Measurements from ENCODE around the gene SHISA6.

Gene SHISA6

DNA sequence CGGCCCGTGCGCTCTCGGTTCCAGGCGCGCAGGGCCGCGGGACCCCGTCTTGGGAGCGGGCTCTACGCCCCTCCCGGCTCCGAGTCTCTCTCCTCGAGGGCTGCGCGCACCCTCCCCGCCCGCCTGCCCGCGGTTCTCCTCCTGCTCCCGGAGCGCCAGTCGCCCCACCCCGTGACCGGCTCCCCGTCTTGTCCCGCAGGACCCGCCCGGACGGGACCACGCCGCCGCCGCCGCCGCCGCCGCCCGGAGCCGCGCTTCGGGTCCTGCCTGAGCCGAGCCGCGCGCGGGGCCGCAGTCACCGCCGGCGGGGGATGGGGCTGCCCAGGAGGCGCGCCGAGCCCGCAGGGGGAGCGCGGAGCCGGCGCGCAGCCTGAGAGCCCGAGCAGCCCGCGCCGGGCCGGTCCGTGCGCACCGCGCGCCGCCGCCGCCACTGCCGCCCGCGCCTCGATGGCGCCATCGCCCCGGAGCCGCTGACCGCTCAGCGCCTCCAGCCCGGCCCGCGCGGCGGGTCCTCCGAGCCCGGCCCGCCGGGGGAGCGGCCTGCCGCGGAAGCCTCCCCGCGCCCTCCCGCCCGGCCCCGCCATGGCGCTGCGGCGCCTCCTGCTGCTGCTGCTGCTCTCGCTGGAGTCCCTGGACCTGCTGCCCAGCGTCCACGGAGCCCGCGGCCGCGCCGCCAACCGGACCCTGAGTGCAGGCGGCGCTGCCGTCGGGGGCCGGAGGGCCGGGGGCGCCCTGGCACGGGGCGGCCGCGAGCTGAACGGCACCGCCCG lies at the start of gene SHISA6:
Gene SHISA6, plus strand, starts transcription at position 373 of the 770 bp plus-strand sequence.
- no peak within 1 kb of the TSS for H3K27ac ChIP-seq
- DNase-seq (ENCODE audit: low read depth, low spot score): no peak

DNA sequence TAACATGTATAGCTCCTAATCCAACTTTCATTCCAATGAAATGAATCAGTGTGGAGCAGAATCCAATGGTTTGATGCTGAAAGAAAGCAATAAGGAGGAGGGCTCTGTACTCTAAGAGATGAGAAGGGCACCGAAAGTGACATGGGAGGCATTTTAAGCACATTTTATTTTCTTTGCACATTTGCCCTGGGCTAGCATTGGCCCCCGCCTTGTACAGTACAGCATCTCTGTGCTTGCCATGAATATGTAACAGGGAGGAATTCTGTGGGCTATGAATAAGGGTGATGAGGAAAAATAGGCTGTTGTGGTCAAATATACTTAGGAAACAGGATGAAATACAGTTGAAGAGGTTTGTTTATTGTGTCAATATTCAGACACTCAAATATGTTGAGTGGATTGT lies 45.2 kb upstream of the SHISA6 start:
- H3K27ac ChIP-seq: no peak overlapping the region
- no peak for DNase-seq (ENCODE audit: low read depth, low spot score)

DNA sequence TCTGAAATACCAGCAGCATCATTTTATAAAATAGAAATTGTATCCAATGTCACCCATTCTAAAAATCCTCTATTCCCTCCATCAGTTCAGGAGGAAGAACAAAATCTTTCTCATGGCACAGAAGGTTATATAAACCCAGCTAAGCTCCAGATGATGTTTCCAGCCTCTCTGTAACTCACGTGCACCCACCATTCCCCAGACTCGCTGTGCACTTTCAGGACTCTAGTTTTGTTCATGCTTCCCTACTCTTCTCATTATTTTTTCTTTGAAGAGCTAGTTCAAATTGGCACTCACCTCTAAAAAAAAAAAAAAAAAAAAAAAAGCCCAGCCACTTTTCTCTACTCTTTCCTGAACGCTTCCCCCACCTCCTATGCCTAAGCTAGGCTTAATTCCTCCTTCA lies 36.0 kb upstream of the SHISA6 start:
- H3K27ac ChIP-seq: no peak overlapping the region
- no peak for DNase-seq (ENCODE audit: low read depth, low spot score)

DNA sequence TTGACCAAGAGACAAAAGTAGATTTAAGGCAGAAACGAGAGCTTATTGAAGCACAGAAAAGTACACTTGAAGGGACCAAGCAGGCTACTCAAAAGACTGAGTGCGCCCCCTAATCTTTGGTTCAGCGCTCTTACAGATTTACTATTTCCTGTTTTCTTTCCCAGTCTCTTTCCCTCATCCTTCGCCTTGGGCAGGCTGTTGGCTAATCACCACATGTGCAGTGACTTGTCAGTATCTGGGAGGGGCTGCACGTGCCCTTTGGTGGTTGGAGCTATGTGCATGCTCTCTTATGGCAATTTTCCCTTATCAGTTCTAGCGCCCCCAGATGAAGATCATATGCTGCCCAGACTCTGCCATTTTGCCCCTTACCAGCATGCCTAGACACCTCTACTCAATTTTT lies 35.4 kb upstream of the SHISA6 start:
- no peak for DNase-seq (ENCODE audit: low read depth, low spot score)
- H3K27ac ChIP-seq: no peak overlapping the region

DNA sequence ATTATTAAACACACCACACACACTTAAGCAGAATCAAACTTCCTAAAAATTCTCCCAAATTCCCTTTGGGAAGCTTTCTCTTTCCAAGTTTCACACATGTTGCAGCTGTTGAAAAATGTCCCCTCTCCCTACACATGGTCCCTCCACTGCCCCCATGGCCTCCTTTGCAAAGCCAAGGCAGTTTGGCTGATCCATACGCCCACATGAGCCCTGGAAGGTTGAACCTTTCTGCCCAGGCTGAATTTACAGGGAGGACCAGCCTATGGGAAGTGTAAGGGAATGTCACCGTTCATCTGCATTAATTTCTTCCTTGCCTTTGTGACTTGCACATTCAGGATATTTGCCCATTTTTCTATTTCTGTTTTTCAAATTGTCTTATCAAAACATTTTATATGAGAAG lies 31.1 kb upstream of the SHISA6 start:
- DNase-seq (ENCODE audit: low read depth, low spot score): no peak
- no peak overlapping the region for H3K27ac ChIP-seq

DNA sequence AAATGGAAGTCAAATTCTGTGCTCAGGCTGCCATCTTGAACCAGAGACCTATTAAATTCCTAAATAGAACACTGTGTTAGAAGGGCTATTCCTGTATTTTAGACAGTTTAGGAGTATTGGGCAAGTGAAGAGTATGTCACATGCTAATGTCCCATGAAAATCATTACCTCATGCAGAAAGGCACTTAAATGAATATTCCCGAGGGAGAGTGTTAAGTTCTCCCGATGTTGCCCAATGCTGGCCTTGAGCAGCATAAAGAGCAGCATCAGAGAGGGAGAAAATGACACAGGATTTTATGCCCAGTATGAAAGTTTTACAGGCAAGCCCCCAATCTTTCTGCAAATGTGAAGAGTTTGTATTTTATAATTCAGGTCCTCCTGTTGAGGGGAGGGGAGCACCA lies 28.2 kb upstream of the SHISA6 start:
- H3K27ac ChIP-seq: no peak overlapping the region
- no peak for DNase-seq (ENCODE audit: low read depth, low spot score)

DNA sequence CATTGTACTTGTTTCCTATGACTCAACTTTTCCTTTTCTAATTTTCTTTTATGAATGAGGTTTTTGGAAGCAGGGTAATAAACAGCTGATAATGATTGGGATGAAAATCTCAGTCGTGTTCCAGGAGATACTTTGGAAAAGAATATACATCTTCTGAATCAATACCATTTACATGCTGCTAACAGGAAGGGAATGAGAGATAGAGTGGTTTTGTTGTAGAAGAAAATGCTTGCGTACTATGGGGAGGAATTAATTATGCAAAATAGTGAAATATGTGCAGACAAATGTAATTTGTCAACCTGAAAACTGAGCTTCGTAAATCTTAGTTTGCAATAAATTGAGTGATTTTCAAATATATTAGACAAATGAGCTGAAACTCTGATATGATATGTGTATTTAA lies 24.0 kb upstream of the SHISA6 start:
- no peak overlapping the region for H3K27ac ChIP-seq
- DNase-seq (ENCODE audit: low read depth, low spot score): no peak

DNA sequence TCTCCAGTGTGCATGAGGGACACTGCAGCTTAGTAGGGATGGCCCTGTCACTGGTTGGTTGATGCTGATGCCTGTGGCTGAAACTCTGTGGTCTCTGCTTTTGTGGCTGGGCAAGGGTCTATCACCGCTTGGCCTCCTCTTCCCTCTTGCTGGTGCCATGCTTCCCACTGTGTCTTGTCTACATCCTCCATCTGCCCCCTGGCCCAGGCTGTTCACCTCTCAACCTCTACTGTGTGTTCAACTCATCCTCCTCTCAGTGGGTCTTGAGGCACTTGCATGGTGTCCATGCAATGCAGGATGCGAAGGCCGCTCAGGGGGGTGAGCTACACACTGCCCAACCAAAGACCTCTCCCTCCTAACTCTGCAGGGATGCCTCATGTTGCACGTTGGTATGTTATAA lies 19.8 kb upstream of the SHISA6 start:
- H3K27ac ChIP-seq: no peak overlapping the region
- DNase-seq (ENCODE audit: low read depth, low spot score): no peak

DNA sequence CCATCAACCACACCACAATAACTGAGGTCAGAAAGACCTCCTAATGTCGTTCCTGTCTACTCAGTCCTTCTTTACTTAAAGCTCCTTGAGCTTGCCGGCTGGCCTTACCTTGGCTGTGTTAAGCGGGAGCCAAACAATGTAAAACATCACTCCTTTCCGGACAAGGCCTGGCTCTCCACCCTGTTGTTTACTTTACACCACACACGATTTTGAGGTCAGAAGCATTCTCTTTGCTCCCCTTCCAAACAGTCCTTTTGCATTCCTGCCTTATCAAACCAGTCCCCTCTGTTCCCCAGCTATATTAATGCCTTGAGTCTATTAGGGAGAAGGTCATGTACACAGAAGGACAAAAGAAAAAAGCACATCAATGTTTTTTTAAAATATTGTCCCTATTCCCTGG lies 19.3 kb upstream of the SHISA6 start:
- no peak for DNase-seq (ENCODE audit: low read depth, low spot score)
- no peak overlapping the region for H3K27ac ChIP-seq

DNA sequence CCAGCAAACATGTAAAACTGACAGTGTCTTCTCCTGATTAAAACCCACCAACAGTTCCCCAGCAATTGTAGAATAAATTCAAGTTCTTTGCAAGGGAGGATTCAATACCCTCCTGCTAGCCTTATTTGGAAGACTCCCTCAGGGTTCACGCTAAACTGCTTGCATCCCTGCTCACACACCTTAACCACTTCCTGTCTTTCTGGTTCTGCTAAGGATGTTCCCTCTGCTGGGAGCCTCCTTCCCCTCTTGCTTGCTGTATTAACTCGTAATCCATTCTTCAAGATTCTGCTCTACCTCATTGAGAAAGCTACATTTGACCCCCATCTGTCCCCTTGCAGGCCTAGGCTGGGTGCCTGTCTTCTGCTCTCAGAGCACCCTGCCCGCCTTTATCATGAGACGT lies 2.3 kb upstream of the SHISA6 start:
- DNase-seq (ENCODE audit: low read depth, low spot score): no peak
- H3K27ac ChIP-seq: no peak overlapping the region

DNA sequence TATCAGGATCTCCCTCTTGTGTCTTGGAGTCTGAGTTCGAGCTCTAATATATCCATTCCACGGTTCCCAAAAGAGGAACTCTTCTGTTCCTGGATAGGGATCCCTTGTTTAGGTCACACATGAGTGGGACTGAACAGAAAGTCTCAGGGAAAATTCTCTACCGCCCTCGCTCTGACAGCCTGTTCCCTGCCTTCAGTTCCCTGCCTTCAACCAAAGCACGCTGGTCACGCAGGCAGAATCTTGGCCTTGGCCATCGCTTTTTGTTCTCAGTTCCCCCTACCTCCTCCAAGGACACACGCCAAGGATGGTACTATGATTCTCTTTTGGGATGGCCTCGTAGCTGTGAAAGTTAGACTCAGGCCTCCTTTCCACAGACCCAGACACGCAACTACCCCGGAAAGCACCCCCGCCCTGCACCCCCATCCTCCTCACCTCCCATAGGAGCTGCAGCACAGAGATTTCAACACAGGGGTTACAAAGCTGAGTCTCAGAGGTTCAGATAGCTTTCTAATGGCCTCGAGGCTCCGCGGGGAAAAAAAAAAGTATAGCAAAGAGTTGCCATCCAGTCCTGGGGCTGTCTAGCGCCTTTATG lies 1.5 kb upstream of the SHISA6 start:
- DNase-seq (ENCODE audit: low read depth, low spot score): no peak
- no peak overlapping the region for H3K27ac ChIP-seq

DNA sequence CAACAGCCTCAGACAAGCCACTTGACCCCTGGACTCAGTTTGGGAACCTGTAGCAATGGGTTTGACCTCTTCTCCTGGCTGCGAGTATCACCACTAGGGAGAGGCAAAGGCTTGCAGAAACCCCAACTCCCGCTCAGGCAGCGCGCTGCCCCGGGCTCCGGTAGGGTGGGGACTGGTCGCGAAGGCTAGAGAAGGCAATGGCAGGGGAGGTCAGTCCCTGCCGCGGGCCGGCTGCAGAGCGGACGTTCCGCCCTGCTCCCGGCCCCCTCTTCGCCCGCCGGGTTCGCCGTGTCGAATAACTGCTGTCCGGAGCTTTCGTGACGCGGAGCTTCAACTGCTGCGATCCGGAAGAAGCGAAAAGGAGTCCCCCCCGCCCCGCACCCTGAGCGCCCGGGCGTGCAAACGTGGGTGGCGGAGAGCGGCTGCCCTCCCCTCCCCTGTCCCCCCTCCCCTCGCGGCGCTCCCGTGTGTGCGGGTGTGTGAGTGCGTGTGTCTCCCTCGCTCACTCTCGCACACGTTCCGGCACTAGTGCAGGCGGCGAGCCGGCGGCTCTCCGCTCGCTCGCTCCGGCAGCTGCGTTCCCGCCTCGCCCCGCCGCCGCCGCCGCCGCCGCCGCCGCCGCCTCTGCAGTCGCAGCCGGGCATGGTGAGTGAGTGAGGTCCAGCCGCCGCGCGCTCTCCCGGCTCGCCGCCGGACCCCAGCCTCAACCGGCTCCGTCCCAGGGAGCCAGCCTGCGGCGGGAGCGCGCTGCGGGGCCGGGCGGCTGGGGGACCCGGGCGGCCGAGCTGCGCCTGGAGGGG lies 772 bp upstream of the SHISA6 start:
- no peak for DNase-seq (ENCODE audit: low read depth, low spot score)
- no peak overlapping the region for H3K27ac ChIP-seq

DNA sequence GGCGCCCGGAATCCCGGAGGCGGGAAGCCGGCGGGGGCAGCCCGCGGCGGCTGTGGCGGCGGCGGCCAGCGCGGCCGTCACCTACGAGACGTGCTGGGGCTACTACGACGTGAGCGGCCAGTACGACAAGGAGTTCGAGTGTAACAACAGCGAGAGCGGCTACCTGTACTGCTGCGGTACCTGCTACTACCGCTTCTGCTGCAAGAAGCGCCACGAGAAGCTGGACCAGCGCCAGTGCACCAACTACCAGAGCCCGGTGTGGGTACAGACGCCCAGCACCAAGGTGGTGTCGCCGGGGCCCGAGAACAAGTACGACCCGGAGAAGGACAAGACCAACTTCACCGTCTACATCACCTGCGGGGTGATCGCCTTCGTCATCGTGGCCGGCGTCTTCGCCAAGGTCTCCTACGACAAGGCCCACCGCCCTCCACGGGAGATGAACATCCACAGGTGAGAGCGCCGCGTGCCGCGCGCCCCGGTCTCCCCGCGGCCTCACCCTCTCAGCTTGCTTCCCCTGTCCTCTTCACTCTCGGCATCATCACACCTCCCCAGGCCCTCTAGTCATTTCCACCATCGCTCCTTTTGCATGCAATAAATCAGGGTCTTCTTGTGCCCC lies 706 bp downstream of the SHISA6 start:
- no peak for DNase-seq (ENCODE audit: low read depth, low spot score)
- H3K27ac ChIP-seq: no peak overlapping the region

DNA sequence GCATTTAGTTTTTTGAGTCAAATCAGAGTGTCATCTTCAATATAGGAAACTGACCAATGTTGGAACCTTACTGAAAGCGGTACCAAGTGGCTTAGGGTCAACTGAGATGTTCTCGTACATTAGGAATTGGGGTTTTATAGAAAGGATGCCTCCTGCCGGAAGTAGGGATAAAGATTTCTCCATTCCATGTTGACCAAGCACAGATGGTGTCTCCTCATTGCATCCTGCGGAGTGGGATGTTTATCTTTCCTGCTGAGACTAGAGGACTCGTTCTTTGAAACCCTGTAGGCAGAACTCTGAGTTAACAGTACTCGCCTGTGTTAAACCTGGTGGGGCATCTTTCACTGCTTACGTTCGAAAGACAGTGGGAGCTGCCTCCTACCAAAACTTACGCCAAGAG lies 1.4 kb downstream of the SHISA6 start:
- no peak overlapping the region for H3K27ac ChIP-seq
- DNase-seq (ENCODE audit: low read depth, low spot score): no peak

DNA sequence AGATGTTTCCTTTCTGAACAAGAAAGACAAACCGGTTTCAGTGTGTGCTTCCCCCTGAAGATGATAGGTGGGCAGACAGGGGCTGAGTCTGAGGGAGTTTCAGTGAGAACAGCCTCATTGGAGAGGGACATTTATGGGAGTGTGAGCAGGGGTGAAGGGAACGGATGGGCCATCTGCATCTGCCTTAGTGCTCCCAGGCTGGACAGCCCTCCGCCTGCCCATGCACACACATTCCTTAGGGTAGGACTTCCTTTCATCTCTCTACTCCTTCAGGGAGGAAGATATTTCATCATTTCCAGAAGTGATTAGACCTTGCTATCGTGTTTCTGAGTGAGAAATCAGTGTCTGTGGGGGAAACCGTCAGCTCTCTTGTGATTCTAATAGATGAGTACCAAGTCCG lies 3.8 kb downstream of the SHISA6 start:
- no peak for DNase-seq (ENCODE audit: low read depth, low spot score)
- H3K27ac ChIP-seq: no peak overlapping the region

DNA sequence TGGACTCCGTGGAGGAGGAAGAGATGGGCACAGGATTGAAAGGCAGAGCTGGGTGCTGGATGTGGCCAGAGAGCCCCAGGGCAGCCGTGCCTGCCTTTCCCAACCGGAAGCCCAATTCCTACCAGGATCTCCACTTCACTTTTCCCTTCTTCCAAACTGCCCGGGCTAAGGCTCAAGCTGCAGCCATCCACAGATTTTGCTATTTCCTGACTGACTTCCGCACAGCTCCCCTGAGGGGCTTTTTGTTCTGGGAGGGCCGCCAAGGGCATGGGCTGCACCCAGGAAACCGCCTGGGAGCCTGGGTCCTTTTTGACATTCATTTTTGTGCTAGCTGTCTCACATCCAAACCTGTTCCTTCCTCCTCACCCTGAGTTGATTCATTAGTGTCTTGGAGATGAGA lies 4.2 kb downstream of the SHISA6 start:
- no peak overlapping the region for H3K27ac ChIP-seq
- DNase-seq (ENCODE audit: low read depth, low spot score): no peak

DNA sequence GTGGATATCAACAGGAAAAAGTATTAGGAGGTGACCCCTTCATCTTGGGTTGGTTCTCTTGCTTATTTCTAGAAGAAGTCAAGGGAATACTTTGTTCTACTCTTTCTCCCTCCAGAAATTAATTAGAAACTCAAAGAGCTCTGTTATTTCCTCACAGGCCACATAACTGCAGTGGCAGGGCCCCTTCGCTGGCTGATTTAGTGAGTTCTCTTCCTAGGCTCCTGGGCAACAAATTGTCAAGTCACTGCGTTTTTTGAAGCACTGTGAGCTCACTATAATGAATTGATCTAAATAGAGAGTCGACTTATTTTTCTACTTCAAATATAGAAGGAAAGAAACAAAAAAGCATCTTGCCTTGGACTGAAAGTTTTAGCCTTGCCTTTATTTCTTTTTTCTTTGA lies 4.8 kb downstream of the SHISA6 start:
- H3K27ac ChIP-seq: no peak overlapping the region
- DNase-seq (ENCODE audit: low read depth, low spot score): no peak

DNA sequence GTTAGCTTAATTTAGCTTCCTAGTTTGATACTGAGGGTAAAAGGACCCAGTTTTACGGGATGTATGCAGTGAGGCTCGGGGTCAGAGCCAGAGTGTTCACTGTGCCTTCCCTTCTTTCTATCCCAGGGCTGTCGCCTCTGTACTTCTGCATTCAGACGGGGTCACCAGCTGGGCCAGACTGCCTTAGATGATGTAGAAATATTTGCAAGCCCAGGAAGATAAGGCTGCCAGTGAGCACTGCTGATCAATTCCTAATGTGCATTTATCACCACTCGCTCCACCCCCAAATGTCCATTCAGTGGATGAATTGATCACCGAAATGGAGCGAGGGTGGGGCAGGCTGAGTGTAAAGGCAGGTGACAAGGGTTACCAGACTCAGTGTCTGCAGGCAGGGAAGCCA lies 9.1 kb downstream of the SHISA6 start:
- no peak overlapping the region for H3K27ac ChIP-seq
- no peak for DNase-seq (ENCODE audit: low read depth, low spot score)

DNA sequence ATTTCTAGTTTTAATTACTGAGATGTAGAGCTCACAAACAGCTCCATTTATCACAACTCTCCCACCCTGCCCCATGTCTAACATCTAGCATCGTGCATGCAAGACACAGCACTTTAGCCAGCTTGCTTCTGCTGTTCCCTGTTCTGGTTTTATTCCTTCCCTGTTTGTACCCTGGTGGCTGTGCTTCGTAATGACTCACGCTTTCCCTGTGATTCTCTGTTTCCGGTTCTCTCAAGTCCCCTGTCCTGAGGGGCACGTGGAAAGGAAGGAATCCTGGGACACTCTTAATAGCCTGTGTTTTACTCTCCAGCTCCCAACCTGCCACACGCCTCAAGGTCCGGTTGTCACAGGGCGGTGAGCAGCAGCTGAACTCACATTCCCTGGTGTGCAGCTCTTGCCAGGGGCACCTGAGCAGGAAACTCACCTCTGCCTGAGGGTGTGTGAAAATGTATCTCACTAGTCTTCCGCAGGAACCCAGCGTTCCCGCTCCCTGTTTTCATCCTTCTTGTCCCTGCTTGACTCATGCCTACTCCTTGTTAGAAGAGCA lies 10.6 kb downstream of the SHISA6 start:
- no peak overlapping the region for H3K27ac ChIP-seq
- DNase-seq (ENCODE audit: low read depth, low spot score): no peak

DNA sequence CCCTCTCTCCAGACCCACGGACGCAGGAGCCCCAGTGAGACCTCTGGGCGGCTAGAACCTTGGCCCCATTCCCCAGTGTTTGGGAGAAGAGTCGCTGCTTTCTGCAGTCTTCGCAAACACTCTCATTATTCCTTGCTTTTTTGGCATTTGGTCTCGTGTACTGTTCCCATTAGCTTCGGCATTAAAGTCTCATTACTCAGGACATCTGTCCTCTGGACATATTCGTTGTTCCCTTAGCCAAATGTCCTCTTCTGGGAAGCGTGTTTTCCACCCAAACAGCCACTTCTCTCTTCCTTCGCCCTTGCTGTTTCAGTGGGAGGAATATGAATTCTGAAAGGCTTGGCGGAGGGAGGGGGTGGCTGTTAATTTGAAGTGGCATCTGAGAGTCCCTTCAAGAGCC lies 11.1 kb downstream of the SHISA6 start:
- DNase-seq (ENCODE audit: low read depth, low spot score): no peak
- no peak overlapping the region for H3K27ac ChIP-seq

DNA sequence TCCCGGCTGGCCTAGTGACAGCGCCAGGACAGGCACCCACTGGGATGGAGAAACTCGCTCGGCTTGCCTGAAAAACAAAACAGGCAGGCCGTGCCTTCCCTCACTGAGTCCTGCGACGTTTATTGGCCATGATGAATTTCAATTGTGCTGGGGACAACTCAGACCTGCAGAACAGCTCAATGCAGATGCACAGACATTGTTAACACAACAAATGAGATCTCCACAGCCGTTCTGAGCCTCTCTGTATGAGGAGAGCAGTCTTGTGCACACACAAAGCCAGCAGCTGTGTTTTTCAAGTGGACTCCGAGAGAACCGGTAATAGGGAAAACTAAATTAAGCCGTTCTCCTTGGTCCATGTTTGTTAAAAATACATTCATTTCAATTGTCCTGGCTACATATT lies 15.9 kb downstream of the SHISA6 start:
- DNase-seq (ENCODE audit: low read depth, low spot score): no peak
- H3K27ac ChIP-seq: no peak overlapping the region
